NCI-H2227 treated with DMSO at 0.1 percent for 48 hours (cell line): ENCODE data around the gene HOXD10.
A peak's percentile ranks its signal among the peaks of the same experiment; 100 is the strongest.

Experiments
- DNase-seq: peaks from one replicate; lab custom pipeline; 2025; lab: John Stamatoyannopoulos, UW

Gene HOXD10

GRCh38 chr2:176107731-176108181 is 8.8 kb upstream of the HOXD10 start:
- no peak for DNase-seq

GRCh38 chr2:176109192-176109901 is 7.2 kb upstream of the HOXD10 start:
- DNase-seq = no peak

GRCh38 chr2:176109946-176110345 is 6.6 kb upstream of the HOXD10 start:
- no peak for DNase-seq

DNA sequence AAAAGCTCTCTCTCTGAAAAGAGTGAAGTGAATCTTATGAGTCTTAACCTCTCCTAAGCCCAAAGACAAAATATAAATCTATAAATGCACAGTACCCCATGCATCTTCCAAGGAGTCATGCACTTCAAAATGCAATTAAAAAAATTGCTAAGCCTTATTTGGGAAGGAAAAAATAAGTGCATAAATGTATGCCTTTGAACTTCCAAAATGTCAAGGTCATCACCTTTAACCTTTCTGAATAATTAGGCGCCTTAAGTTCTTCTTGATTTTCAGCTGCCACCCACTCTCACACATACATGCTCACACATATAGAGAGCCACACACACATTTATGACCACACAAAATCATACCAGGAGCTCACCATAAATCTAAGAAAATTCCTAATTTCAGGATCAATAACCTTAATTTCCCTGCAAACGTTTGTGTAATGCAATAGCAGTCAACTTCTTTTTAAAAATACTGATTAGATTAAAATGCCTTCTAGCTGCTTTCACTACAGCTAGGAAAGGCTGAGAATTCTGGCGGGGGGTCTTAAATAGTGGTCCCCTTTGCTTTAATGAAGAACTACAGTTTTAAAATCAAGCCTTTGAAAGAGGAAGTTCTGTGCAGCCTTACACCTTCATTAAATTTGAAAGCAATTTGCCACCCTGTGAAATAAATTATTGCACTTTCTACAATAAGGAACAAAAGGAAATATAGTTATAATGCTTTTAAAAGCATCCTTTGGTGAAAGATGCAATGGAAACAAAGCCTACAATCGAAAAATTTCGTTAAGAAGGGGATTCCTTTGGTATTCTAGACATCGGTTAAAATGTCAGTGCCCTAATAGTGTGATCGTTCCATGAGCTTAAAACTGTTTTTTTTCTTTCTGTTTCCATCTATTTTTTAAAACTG is 5.9 kb upstream of the HOXD10 start:
- no peak for DNase-seq

DNA sequence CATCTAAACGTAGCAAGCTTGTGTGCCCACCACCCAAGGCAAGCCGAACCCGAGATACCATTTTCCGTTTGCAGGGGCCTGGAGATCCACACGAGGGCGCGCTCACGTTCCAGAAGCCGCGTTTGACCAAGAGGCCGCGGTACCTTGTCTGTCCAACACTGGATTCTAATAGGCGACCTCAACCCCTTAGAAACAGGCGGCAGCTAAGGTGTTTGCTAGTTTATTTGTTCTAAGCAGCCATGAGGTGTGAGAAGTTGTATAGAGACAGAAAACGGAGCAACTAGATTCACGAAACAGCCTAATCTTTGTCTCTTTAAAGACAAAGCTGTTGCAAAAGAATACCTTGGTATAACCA is 5.3 kb upstream of the HOXD10 start:
- DNase-seq = peak; percentile 46

DNA sequence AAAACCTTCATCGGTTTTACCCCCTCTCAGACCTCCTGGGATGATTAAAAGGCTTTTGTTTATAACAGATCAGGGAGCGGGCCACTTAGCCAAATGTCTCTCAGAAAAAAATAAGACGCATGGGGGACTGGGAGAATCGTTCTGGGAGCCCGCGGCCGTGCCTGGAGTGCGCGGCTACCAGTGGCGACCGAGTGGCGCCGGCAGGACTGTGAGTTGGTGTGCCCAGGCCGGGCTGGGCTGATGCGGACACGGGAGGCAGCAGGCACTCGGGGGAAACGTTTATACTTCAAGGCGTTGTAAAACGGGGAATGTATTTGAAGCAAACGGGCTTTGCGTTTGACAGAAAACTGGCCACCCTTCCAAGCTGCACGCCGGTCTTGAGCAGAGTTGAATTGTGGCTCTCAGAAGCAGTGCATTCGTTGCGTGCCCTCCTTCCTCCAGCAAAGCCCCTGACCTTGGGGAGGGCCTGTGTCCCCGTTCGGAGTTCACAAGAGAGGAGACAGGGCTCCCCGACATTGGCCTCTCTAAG is 4.7 kb upstream of the HOXD10 start:
- no peak for DNase-seq

GRCh38 chr2:176112375-176113302 is 3.9 kb upstream of the HOXD10 start:
- no peak for DNase-seq

GRCh38 chr2:176114120-176114929 is 2.3 kb upstream of the HOXD10 start:
- no peak for DNase-seq

GRCh38 chr2:176114930-176115625 is 1.5 kb upstream of the HOXD10 start:
- DNase-seq = no peak

GRCh38 chr2:176117162-176117822 is 714 bp downstream of the HOXD10 start:
- DNase-seq = no peak

GRCh38 chr2:176117823-176118371 is 1.3 kb downstream of the HOXD10 start:
- no peak for DNase-seq

DNA sequence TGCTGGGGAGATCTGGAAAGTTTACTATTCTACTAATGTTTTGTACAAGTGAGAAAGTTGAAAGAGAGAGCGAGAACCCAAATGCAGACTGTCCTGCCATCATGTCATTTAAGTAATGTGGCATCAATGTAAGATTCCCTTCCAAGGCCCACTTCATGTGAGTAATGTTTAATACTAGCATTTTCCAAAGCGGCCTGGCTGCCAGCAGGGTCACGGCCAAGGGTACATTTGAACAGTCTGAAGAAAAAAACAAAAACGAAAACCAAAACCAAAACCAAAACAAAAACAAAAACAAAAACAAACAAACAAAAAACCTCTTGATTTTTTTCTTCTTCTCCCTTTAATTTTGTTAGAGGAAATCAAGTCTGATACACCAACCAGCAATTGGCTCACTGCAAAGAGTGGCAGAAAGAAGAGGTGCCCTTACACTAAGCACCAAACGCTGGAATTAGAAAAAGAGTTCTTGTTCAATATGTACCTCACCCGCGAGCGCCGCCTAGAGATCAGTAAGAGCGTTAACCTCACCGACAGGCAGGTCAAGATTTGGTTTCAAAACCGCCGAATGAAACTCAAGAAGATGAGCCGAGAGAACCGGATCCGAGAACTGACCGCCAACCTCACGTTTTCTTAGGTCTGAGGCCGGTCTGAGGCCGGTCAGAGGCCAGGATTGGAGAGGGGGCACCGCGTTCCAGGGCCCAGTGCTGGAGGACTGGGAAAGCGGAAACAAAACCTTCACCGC is 2.2 kb downstream of the HOXD10 start:
- DNase-seq = no peak

GRCh38 chr2:176120364-176121189 is 4.0 kb downstream of the HOXD10 start:
- no peak for DNase-seq

DNA sequence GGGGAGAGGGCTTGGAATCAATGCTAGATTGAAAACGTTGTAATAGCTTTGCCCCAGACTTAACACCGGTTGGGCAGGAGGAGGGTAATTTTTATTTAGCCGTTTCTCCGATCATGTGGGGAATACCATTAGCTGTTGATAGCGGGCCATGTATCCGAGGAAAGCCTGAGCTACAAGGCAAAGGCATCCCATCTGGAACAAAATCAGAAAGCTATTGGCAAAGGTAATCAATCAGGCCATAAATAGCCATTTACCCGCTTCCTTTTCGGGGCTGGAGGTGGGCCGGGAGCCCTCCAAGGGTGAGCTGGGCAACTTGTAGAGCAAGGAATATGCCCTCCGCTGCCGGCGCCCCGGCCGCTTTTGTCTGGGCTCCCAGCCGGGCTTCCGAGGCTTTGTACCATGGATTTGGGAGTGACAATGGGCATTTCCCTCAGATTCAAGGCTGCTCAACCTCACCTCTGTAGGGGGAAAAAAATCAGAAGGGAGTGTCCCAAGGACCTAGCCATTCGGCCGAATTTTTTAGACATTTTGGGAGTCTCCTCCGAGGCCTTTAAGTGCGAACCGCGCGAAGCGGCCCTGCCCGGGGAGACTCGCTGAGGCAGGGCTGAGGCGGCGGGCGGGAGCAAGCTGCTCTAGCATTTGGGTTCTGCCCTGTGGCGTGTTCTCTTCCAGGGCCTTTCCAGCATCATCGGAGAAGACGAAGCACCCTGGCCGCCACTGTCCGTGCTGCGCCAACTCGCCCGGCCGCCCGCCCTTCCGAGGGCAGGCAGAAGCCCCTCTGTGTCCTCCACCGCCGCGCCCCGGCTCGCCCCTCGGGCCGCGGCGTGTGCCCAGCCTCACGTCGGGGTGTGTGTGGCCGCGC is 4.8 kb downstream of the HOXD10 start:
- no peak for DNase-seq

- peak; percentile 87 for DNase-seq
Observed at GRCh38 chr2:176122052-176122682, 5.6 kb downstream of the HOXD10 start.

DNA sequence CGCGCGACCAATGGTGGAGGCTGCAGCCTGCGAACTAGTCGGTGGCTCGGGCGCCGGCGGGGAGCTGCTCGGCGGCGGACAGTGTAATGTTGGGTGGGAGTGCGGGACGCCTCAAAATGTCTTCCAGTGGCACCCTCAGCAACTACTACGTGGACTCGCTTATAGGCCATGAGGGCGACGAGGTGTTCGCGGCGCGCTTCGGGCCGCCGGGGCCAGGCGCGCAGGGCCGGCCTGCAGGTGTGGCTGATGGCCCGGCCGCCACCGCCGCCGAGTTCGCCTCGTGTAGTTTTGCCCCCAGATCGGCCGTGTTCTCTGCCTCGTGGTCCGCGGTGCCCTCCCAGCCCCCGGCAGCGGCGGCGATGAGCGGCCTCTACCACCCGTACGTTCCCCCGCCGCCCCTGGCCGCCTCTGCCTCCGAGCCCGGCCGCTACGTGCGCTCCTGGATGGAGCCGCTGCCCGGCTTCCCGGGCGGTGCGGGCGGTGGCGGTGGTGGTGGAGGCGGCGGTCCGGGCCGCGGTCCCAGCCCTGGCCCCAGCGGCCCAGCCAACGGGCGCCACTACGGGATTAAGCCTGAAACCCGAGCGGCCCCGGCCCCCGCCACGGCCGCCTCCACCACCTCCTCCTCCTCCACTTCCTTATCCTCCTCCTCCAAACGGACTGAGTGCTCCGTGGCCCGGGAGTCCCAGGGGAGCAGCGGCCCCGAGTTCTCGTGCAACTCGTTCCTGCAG is 6.3 kb downstream of the HOXD10 start, which contains the start of gene HOXD9:
Gene HOXD9, plus strand, starts transcription at position 37 of the 728 bp plus-strand sequence. Its CDS starts 50 bp downstream, at position 87.
- no peak for DNase-seq
